GM12878 (cell line): Measurements from ENCODE around the gene POLR3E.

Experiments used
- ATF7 ChIP-seq: fragments of 450-650 bp; IDR thresholded peaks from 2 replicates; pipeline ENCODE4 v1.6.1; 2016; ENCODE audit warnings: low read depth, mild to moderate bottlenecking
- BCL3 ChIP-seq: IDR thresholded peaks from 2 replicates; pipeline ENCODE4 v1.6.1; 2011; ENCODE audit warnings: borderline replicate concordance, low read depth, mild to moderate bottlenecking, moderate library complexity, low read length; ENCODE audit not compliant: insufficient read depth, poor library complexity, severe bottlenecking
- CEBPB ChIP-seq, 2 experiments: fragments of 150-350 bp in 1 of 2; IDR thresholded peaks; 2 replicates each; pipeline ENCODE4 v1.6.1; 2012 to 2014; ENCODE audit warnings: low read depth in 2 of 2, low read length in 2 of 2, borderline replicate concordance in 1 of 2, inconsistent platforms in 1 of 2
- CHD1 ChIP-seq: IDR thresholded peaks from 2 replicates; pipeline ENCODE4 v1.6.1; 2012; ENCODE audit warnings: low read depth, low read length, improper control_type of control experiment
- CREB1 ChIP-seq: IDR thresholded peaks from 2 replicates; pipeline ENCODE4 v1.6.1; 2012; ENCODE audit warnings: low read depth, mild to moderate bottlenecking, inconsistent platforms
- CTCF ChIP-seq, 3 experiments: IDR thresholded peaks in 2 of 3; conservative IDR thresholded peaks in 1 of 3; 2 replicates each; pipeline ENCODE4 v1.5.1; 2011; ENCODE audit warnings: low read depth in 3 of 3, low read length in 3 of 3, mild to moderate bottlenecking in 3 of 3, control low read depth in 2 of 3, moderate library complexity in 2 of 3, inconsistent platforms in 1 of 3, mixed read lengths in 1 of 3; ENCODE audit not compliant: control insufficient read depth in 2 of 3, insufficient read depth in 1 of 3; ENCODE audit errors: extremely low read depth in 1 of 3
- HDAC6 ChIP-seq: fragments of 200-600 bp; sonication (generic); IDR thresholded peaks from one replicate; pipeline ENCODE4 v1.8.0; 2017; ENCODE audit warnings: antibody characterized with exemption; ENCODE audit not compliant: unreplicated experiment
- NR2C1 ChIP-seq: fragments of 450-650 bp; IDR thresholded peaks from 2 replicates; pipeline ENCODE4 v1.6.1; 2017; ENCODE audit warnings: antibody characterized with exemption, mild to moderate bottlenecking, moderate library complexity
- POLR2A ChIP-seq: IDR thresholded peaks from 2 replicates; pipeline ENCODE4 v1.6.1; 2011; ENCODE audit warnings: low read depth, mild to moderate bottlenecking, low read length
- POLR2AphosphoS5 ChIP-seq: IDR thresholded peaks from 2 replicates; pipeline ENCODE4 v1.6.1; 2011; ENCODE audit warnings: mild to moderate bottlenecking, low read length, inconsistent platforms
- RAD21 ChIP-seq: IDR thresholded peaks from 2 replicates; pipeline ENCODE4 v1.6.1; 2011; ENCODE audit warnings: mild to moderate bottlenecking, low read depth, low read length, moderate library complexity; ENCODE audit not compliant: insufficient read depth
- SIX5 ChIP-seq: IDR thresholded peaks from 2 replicates; pipeline ENCODE4 v1.6.1; 2011; ENCODE audit warnings: mild to moderate bottlenecking, low read depth, low read length, moderate library complexity; ENCODE audit not compliant: severe bottlenecking
- SUZ12 ChIP-seq: fragments of 200-600 bp; sonication (generic); IDR thresholded peaks from one replicate; pipeline ENCODE4 v1.6.1; 2018; ENCODE audit warnings: antibody characterized with exemption, mild to moderate bottlenecking; ENCODE audit not compliant: unreplicated experiment
- USF2 ChIP-seq: IDR thresholded peaks from 2 replicates; pipeline ENCODE4 v1.6.1; 2011; ENCODE audit warnings: low read depth, low read length, improper control_type of control experiment, borderline replicate concordance

- TF ChIP-seq CTCF (IDR thresholded peaks at IDR 0.05 in 2 of 3, conservative IDR thresholded peaks at IDR 0.05 in 1 of 3; ENCODE audit: control insufficient read depth in 2 of 3, extremely low read depth in 1 of 3, insufficient read depth in 1 of 3, low read depth in 3 of 3, low read length in 3 of 3) (no peak), BCL3 (no peak), SUZ12 (no peak), CHD1 (no peak), SIX5 (no peak), POLR2AphosphoS5 (no peak), ATF7 (no peak), NR2C1 (no peak), HDAC6 (no peak), CREB1 (no peak), RAD21 (no peak), USF2 (no peak), CEBPB (IDR thresholded peaks at IDR 0.05; ENCODE audit: borderline replicate concordance in 1 of 2, low read depth in 2 of 2, low read length in 2 of 2) (no peak), POLR2A (no peak)
These were observed 73.0 kb downstream of the POLR3E start for GRCh38 chr16:22370038-22370820.
